NCI-H1105 (cell line): ENCODE results near the gene PDLIM5.
"Not testable (repeated sequence)": the region's sequence is repeated elsewhere in the genome, so short reads cannot be mapped to it uniquely, and the experiment has no call there.

Source experiments
- DNase-seq: peaks from one replicate; lab custom pipeline; 2025; lab: John Stamatoyannopoulos, UW

PDLIM5 gene

GRCh38 chr4:94530073-94530472, 78.3 kb downstream of the PDLIM5 start:
- DNase-seq: no peak

- no peak for DNase-seq
Observed at GRCh38 chr4:94531991-94532789, 80.4 kb downstream of the PDLIM5 start.

- peak; percentile 56 for DNase-seq
Observed at GRCh38 chr4:94533405-94534223, 81.9 kb downstream of the PDLIM5 start.

GRCh38 chr4:94534401-94535312, 82.9 kb downstream of the PDLIM5 start:
- DNase-seq: no peak

- no peak for DNase-seq
Observed at GRCh38 chr4:94536049-94536448, 84.3 kb downstream of the PDLIM5 start.

- DNase-seq: no peak
Observed at GRCh38 chr4:94536649-94537469, 85.1 kb downstream of the PDLIM5 start.

GRCh38 chr4:94537921-94538628, 86.3 kb downstream of the PDLIM5 start:
- DNase-seq: no peak

- no peak for DNase-seq
Observed at GRCh38 chr4:94540476-94540875, 88.7 kb downstream of the PDLIM5 start.

GRCh38 chr4:94544811-94545210, 93.1 kb downstream of the PDLIM5 start:
- no peak for DNase-seq

- DNase-seq: no peak
Observed at GRCh38 chr4:94545296-94545695, 93.6 kb downstream of the PDLIM5 start.

- no peak for DNase-seq
Observed at GRCh38 chr4:94546949-94547348, 95.2 kb downstream of the PDLIM5 start.

- DNase-seq: no peak
Observed at GRCh38 chr4:94548571-94548970, 96.8 kb downstream of the PDLIM5 start.

- no peak for DNase-seq
Observed at GRCh38 chr4:94550352-94550751, 98.6 kb downstream of the PDLIM5 start.

- no peak for DNase-seq
Observed at GRCh38 chr4:94550851-94551250, 99.1 kb downstream of the PDLIM5 start.

GRCh38 chr4:94551643-94552564, 100.2 kb downstream of the PDLIM5 start:
- DNase-seq: no peak

GRCh38 chr4:94556047-94556446, 104.3 kb downstream of the PDLIM5 start:
- not testable (repeated sequence) for DNase-seq

- not testable (repeated sequence) for DNase-seq
Observed at GRCh38 chr4:94557632-94558031, 105.9 kb downstream of the PDLIM5 start.

- DNase-seq: no peak
Observed at GRCh38 chr4:94558392-94558904, 106.7 kb downstream of the PDLIM5 start.

GRCh38 chr4:94559351-94559806, 107.6 kb downstream of the PDLIM5 start:
- no peak for DNase-seq
